ENCODE measurements around the gene CCL13. TPM values are rescaled to one million over a fixed set of nuclear protein-coding genes. Genes with fewer than 3 reads are reported as not detected.
A peak's percentile ranks its signal among the peaks of the same experiment; 100 is the strongest.
"Not testable (repeated sequence)": the region's sequence is repeated elsewhere in the genome, so short reads cannot be mapped to it uniquely, and the experiment has no call there.

Gene CCL13
- total RNA-seq (2014; rRNA removed; shearing (Covaris generic); ENCODE audit: low replicate concordance), result not detected in 2 replicates

DNA sequence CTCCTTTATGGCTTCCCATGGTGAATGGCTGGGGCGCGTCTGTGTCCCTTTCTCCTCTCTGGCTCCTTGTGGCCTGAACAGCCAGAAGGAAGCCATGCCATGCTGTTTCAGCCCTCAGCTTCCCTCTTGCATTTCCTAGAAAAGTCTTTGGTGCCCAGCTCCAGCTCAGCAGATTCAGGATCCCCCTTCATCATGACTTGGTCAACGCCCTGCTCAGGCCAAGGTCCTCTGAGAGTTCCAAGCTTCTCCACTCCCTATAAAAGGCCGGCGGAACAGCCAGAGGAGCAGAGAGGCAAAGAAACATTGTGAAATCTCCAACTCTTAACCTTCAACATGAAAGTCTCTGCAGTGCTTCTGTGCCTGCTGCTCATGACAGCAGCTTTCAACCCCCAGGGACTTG lies at the start of gene CCL13:
Gene CCL13 (plus strand): TSS at position 287 of the 400 bp plus-strand sequence. CDS start 47 bp downstream, at position 334.
- no peak for DNase-seq
- H3K27me3 ChIP-seq, result no peaks in the 10 kb centered on the region
- no peaks in the 10 kb centered on the region for H3K9me3 ChIP-seq
- no peak within 1 kb of the TSS for H3K4me3 ChIP-seq
- H3K36me3 ChIP-seq, result no peaks in the 10 kb centered on the region

DNA sequence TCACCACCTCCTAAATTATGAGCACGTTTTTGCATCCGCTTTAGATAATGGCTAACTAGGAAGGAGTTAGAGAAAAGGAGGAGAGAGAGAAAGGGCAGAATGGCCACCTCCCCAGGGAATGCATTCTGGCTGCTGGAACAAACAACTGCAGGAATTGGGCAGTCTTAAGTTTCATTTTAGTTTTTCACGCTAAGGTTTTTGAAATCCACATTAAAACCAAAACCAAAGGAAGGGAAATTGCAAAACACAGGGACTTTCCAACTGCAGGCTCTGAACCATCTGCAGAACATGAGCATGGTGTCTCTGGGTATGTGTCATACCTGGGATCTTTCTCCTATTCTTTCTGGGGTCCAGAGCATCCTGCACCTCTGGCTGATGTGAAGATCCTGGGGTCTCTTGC lies 49.2 kb upstream of the CCL13 start:
- Histone ChIP-seq H3K27me3 (no peaks in the 10 kb centered on the region), H3K36me3 (no peaks in the 10 kb centered on the region), H3K4me3 (no peak overlapping the region), H3K9me3 (no peaks in the 10 kb centered on the region)
- DNase-seq, result no peak

DNA sequence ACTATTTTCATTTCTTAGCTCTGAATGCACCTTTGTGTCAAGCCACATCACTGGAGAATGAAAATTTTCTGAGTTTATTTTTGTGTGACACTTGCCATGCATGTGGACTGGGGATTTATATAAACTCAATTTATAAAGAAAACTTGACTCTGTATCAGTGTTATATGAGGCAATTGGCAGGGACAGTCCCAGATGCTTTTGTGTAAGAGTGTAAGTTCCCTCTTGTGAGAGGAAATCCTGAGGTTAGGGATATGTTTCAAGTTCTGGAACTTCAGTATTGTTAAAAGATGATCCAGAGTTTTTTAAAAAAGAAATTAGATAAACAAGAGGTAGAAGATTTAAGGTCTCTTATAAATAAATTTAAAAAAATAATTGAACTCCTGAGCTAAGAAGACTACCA lies 47.9 kb upstream of the CCL13 start:
- Histone ChIP-seq H3K36me3 (no peaks in the 10 kb centered on the region), H3K27me3 (no peaks in the 10 kb centered on the region), H3K4me3 (no peak overlapping the region), H3K9me3 (no peaks in the 10 kb centered on the region)
- no peak for DNase-seq

DNA sequence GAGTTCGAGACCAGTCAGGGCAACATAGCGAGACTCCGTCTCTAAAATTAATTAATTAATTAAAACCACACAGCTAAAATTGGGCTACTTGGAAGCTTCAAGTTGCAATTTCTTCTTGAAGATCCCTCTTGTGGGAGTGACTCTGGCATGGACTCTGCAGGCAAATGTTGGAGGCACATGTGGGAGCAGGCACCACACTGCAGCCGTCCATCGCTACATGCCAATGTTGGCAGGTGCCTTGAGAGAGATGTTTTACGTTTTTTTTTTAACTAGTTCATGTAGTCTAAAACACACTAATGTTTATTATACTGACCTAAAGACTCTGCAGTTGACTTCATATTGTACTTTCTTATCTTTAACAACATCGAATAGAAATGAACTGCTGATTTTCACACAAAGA lies 45.0 kb upstream of the CCL13 start:
- no peaks in the 10 kb centered on the region for H3K9me3 ChIP-seq
- no peaks in the 10 kb centered on the region for H3K27me3 ChIP-seq
- no peak for DNase-seq
- no peaks in the 10 kb centered on the region for H3K36me3 ChIP-seq
- no peak overlapping the region for H3K4me3 ChIP-seq

DNA sequence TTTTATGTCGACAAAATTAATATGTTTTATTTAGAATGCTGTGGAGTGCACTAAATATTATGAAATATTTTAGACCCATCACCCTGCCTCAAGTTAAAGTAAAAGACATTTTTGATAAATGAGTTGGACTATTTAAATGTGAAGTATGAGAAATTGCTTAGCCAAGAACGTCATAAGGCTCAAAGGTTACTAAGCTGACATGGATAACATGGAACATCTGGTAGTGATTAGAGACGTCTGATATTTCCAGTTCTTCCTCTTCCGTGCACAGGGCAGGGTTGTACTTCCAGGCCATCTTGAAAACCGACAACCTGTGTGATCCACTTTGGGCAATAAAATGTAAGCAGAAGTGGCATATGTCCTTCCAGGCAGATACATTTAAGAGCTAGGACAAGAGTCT lies 44.2 kb upstream of the CCL13 start:
- Histone ChIP-seq H3K27me3 (0 out of 2 replicates have a peak, but pooled peaks cover 2% of the 10 kb centered on the region), H3K9me3 (no peaks in the 10 kb centered on the region), H3K36me3 (no peaks in the 10 kb centered on the region), H3K4me3 (no peak overlapping the region)
- DNase-seq, result no peak

DNA sequence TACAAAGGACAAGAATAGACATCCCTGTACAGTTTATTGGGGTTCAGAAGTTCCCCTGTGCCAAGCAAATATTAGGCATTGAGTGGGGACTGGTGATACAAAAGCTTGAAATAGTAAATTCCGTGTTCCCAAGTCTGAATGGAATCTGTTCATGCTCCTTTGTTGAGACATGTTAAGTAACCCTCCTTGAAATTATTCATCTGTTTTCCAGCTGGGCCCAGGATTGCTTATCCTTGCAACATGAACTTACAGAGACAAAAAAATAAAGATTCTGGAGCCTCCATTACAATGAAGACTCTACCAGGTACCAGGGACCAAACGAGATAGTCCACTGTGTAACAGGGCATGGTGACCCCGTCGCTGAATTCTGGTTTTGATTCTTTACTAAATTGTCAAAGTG lies 43.1 kb upstream of the CCL13 start:
- DNase-seq, result no peak
- Histone ChIP-seq H3K36me3 (no peaks in the 10 kb centered on the region), H3K4me3 (no peak overlapping the region), H3K27me3 (0 out of 2 replicates have a peak, but pooled peaks cover 2% of the 10 kb centered on the region), H3K9me3 (no peaks in the 10 kb centered on the region)

DNA sequence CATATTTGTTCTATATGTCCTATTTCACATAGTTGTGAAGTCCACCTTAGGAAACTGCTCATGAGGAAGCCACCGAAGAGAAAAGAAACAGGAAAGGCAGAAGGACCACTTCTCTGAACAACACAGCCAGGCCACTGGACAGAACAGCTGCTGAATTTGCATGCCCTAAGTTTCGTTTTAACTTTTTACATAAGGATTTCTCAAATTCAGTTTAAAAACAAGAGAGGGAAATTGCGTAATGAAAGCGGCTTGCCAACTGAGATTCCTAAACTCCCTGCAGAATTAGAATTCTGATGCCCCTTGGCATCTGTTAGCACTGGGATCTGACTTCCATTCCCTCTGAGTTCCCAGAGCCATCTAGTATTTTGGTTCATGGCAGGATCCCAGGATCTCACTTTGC lies 42.0 kb upstream of the CCL13 start:
- no peaks in the 10 kb centered on the region for H3K36me3 ChIP-seq
- DNase-seq, result peak; percentile 48
- H3K9me3 ChIP-seq, result no peaks in the 10 kb centered on the region
- 0 out of 2 replicates have a peak, but pooled peaks cover 2% of the 10 kb centered on the region for H3K27me3 ChIP-seq
- H3K4me3 ChIP-seq, result no peak overlapping the region

DNA sequence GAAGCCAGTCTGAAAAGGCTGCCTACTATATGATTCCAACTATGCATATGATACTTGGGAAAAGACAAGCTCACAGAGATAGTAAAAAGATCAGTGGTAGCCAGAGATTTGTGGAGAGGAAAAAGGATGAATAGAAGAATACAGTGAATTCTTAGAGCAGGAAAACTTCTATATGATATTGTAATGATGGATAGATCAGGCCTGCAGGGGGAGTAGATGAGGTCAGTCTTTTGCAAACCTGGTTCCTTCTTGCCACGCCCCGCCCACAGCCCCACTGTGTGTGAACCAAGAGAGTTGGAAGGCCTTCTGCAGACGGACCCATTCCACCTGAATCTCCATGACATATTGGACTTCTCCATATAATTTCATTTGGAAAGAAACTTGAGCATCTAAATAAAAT lies 37.8 kb upstream of the CCL13 start:
- Histone ChIP-seq H3K27me3 (0 out of 2 replicates have a peak, but pooled peaks cover 2% of the 10 kb centered on the region), H3K9me3 (no peaks in the 10 kb centered on the region), H3K4me3 (no peak overlapping the region), H3K36me3 (no peaks in the 10 kb centered on the region)
- peak; percentile 37 for DNase-seq

DNA sequence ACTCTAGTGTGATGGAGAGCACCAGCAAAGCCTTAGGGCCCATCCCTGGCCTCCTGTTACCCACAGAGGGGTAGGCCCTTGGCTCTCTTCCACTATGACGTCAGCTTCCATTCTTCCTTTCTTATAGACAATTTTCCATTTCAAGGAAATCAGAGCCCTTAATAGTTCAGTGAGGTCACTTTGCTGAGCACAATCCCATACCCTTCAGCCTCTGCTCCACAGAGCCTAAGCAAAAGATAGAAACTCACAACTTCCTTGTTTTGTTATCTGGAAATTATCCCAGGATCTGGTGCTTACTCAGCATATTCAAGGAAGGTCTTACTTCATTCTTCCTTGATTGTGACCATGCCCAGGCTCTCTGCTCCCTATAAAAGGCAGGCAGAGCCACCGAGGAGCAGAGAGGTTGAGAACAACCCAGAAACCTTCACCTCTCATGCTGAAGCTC lies 37.2 kb upstream of the CCL13 start, which contains the start of gene CCL8:
Gene CCL8 (plus strand): TSS at position 397 of the 445 bp plus-strand sequence. CDS start 67 bp downstream, outside the sequence.
- no peak for DNase-seq
- Histone ChIP-seq H3K27me3 (0 out of 2 replicates have a peak, but pooled peaks cover 2% of the 10 kb centered on the region), H3K4me3 (no peak within 1 kb of the TSS), H3K36me3 (no peaks in the 10 kb centered on the region), H3K9me3 (0 out of 2 replicates have a peak, but pooled peaks cover 3% of the 10 kb centered on the region)

DNA sequence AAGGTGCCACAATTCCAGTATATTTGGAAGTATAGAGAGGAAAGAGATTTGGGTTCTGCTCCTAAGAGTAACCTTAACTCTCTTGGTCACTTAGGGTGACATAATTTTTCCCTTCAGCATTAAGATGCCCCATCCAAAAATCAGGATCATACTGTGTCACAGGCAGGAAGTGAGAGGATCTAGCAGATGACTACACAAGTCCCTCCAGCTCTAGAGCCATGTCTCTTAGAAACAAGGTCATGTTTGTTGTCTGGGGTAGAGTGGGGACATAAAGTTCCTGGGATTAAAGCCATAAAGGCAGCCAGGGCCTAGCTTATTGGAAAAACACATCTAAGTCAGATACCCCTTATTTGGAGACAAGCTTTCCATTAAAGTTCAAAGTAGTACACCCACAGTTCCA lies 34.3 kb upstream of the CCL13 start:
- H3K9me3 ChIP-seq, result peaks cover 6% of the 10 kb centered on the region; the same call in 1 of the 2 replicates
- no peaks in the 10 kb centered on the region for H3K27me3 ChIP-seq
- H3K4me3 ChIP-seq, result no peak overlapping the region
- no peak for DNase-seq
- H3K36me3 ChIP-seq, result no peaks in the 10 kb centered on the region

DNA sequence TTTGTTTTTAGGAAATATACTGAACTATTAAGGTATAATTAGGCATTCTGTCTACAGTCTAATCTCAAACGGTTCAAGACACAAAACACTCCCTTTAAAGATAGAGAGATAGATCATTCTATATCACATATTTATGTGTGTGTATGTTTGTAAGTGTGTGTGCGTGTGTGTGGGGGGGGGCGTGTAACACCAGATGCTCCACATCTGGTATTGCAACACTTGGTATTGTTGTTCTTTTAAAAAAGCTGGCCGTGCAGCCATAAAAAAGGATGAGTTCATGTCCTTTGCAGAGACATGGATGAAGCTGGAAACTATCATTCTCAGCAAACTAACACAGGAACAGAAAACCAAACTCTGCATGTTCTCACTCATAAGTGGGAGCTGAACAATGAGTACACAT lies 28.7 kb upstream of the CCL13 start:
- not testable (repeated sequence) for H3K9me3 ChIP-seq, DNase-seq, H3K27me3 ChIP-seq, H3K36me3 ChIP-seq, H3K4me3 ChIP-seq

DNA sequence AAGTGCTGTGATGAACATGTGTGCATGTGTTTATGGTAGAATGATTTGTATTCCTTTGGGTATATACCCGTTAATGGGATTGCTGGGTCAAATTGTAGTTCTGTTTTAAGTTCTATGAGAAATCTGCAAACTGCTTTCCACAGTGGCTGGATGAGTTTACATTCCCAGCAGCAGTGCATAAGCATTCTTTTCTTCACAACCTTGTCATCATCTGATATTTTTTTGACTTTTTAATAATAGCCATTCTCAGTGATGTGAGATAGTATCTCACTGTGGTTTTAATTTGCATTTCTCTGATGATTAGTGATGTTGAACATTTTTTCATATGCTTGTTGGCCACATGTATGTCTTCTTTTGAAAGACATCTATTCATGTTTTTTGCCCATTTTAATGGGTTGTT lies 18.6 kb upstream of the CCL13 start:
- H3K27me3 ChIP-seq, result peaks cover 8% of the 10 kb centered on the region; the same call in 1 of the 2 replicates
- no peak for DNase-seq
- no peaks in the 10 kb centered on the region for H3K36me3 ChIP-seq
- no peak overlapping the region for H3K4me3 ChIP-seq
- no peaks in the 10 kb centered on the region for H3K9me3 ChIP-seq

DNA sequence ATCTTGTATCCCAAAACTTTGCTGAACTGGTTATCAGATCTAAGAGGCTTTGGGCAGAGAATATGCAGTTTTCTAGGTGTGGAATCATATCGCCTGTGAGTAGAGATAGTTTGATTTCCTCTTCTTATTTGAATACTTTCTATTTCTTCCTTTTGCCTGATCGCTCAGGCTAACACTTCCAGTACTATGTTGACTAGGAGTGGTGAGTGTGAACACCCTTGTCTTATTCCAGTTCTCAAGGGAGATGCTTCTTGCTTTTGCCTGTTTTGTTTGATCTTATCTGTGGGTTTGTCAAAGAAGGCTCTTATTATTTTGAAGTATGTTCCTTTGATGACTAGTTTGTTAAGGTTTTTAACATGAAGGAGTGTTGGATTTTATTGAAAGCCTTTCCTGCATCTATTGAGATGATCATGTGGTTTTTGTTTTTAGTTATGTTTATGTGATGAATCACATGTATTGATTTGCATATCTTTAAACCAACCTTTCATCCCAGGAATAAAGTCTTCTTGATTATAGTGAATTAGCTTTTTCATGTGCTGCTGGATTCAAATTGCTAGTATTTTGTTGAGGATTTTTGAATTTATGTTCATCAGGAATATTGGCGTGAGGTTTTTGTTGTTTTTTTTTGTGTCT lies 17.0 kb upstream of the CCL13 start:
- H3K9me3 ChIP-seq, result no peaks in the 10 kb centered on the region
- H3K27me3 ChIP-seq, result peaks cover 17% of the 10 kb centered on the region; the same call in 1 of the 2 replicates
- DNase-seq, result no peak
- no peaks in the 10 kb centered on the region for H3K36me3 ChIP-seq
- no peak overlapping the region for H3K4me3 ChIP-seq

DNA sequence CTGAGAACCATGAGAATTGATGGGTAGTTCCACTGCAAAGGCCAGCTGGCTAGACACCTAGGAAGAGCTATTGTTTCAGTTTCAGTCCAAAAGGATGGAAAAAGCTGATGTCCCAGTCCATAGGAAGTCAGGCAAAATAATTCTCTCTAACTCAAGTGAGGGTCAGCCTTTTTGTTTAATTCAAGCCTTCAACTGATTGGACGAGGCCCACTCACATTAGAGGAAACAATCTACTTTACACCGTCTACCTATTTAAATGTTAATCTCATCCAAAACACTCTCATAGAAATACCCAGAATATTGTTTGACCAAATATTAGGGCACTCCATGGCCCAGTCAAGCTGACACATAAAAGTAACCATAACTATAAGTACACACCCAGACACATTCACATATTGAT lies 14.4 kb upstream of the CCL13 start:
- Histone ChIP-seq H3K9me3 (no peaks in the 10 kb centered on the region), H3K4me3 (no peak overlapping the region), H3K27me3 (peaks cover 20% of the 10 kb centered on the region; the same call in 1 of the 2 replicates), H3K36me3 (no peaks in the 10 kb centered on the region)
- no peak for DNase-seq

DNA sequence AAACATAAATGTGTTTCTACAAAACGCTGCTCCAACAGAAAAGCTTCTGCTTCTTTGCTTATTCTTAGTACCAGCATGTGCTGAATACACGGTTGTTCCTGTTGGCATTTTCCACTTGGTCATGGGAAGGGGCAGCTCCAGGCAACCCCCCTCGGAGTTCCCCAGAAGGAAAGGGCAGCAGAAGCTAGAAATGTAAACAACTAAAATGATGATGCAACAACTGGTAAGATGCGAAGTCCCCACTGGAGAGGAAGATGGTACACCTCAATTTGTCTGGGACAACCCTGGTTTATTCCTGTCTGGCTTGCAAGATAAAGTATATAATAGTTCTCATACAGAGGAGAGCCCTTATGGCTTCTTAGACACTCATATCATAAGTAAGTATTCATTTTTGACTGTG lies 9.2 kb upstream of the CCL13 start:
- Histone ChIP-seq H3K27me3 (peaks cover 12% of the 10 kb centered on the region; the same call in 1 of the 2 replicates), H3K36me3 (no peaks in the 10 kb centered on the region), H3K4me3 (no peak overlapping the region), H3K9me3 (no peaks in the 10 kb centered on the region)
- no peak for DNase-seq

DNA sequence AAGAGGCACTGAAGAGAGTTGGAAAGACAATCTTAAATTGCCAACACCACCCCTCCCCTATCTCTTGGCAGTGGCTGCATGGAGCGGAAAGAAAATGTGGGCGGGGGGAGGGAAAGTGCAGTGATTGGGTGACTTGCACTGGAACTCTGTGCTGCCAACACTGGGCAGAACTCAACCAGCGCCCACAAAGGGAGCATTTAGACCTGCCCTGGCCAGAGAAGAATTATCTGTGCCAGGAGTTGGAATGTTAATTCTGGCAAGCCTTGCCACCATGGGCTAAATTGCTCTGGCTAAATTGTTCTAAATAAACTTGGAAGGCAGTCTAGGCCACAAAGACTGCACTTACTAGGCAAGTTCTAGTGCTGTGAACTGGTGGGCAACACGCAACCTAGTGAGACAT lies 6.5 kb upstream of the CCL13 start:
- no peaks in the 10 kb centered on the region for H3K36me3 ChIP-seq
- no peak overlapping the region for H3K4me3 ChIP-seq
- no peaks in the 10 kb centered on the region for H3K9me3 ChIP-seq
- peak; percentile 9 for DNase-seq
- 0 out of 2 replicates have a peak, but pooled peaks cover 2% of the 10 kb centered on the region for H3K27me3 ChIP-seq

DNA sequence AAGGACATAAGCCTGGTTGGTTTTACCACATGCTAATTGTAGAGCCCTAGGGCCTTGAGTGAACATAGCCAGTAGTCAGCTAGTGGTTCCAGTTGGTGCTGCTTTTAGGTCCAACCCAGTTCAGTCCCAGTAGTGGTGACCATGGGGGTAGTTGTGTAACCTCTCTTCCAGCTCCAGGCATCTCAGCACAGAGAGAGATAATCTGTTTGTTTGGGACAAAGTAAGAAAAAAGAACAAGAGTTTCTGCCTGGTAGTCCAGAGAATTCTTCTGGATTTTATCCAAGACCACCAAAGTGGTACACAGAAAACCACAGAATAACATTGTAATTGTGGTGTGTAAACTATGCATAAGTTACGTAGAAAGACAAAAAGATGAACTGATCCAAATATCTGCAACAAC lies 5.2 kb upstream of the CCL13 start:
- no peaks in the 10 kb centered on the region for H3K9me3 ChIP-seq
- no peaks in the 10 kb centered on the region for H3K27me3 ChIP-seq
- H3K36me3 ChIP-seq, result no peaks in the 10 kb centered on the region
- no peak for DNase-seq
- H3K4me3 ChIP-seq, result no peak overlapping the region

DNA sequence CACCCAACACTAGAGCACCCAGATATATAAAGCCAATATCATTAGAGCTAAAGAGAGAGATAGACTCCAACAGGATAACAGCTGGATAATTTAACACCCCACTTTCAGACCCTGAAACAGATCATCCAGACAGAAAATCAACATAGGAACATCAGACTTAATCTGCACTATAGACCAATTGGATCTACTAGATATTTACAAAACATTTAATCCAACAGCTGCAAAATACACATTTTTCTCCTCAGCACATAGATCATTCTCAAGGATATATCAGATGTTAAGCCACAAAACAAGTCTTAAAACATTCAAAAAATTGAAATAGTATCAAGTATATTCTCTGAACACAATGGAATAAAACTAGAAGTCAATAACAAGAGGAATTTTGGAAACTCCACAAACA lies 4.1 kb upstream of the CCL13 start:
- H3K27me3 ChIP-seq, result no peaks in the 10 kb centered on the region
- no peak for DNase-seq
- H3K9me3 ChIP-seq, result no peaks in the 10 kb centered on the region
- no peak overlapping the region for H3K4me3 ChIP-seq
- no peaks in the 10 kb centered on the region for H3K36me3 ChIP-seq
